ENCODE measurements around the gene TRAPPC13.

DNA sequence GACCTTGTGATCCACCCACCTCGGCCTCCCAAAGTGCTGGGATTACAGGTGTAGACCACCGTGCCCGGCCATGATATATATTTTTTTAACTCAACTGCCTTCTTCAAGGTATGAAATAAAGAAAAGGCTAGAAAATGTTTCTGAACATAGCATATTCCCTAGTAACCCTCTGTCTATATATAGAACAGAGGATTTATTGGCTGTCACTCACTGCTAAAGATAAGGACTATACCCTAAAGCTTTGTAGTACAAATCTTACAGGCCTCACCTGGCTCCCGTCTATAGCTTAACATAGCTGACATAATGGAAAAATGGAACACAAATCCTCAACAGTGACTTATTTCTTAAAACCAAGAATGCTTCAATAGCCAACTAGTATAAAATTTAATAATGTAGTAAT is 82.8 kb downstream of the TRAPPC13 start:
- TF ChIP-seq POLR2A (IDR thresholded peaks at IDR 0.05) (no peak), CTCF (IDR thresholded peaks at IDR 0.05) (no peak), POLR2AphosphoS5 (IDR thresholded peaks at IDR 0.05) (no peak)
